ENCODE measurements around the gene CAV3.

The CAV3 gene

GRCh38 chr3:8777978-8778267 lies 44.3 kb downstream of the CAV3 start:
- TF ChIP-seq PAX5 (IDR thresholded peaks at IDR 0.05; ENCODE audit: insufficient read depth, low read length, severe bottlenecking) (no peak), POLR2AphosphoS5 (IDR thresholded peaks at IDR 0.05; ENCODE audit: low read depth, low read length) (no peak), TAF1 (IDR thresholded peaks at IDR 0.05; ENCODE audit: low read depth, low read length) (no peak), SPI1 (IDR thresholded peaks at IDR 0.05; ENCODE audit: low read depth, low read length) (no peak), POLR2A (IDR thresholded peaks at IDR 0.05; ENCODE audit: low read depth, low read length) (no peak), POU2F2 (IDR thresholded peaks at IDR 0.05; ENCODE audit: low read depth, low read length) (no peak)
- DNase-seq (ENCODE audit: insufficient read length, low spot score) (no peak), FAIRE-seq (peak; percentile 13)

GRCh38 chr3:8778475-8778874 lies 44.9 kb downstream of the CAV3 start:
- DNase-seq (ENCODE audit: insufficient read length, low spot score) (no peak), FAIRE-seq (no peak)
- TF ChIP-seq POLR2AphosphoS5 (IDR thresholded peaks at IDR 0.05; ENCODE audit: low read depth, low read length) = no peak
- no peak for TF ChIP-seq POU2F2 (IDR thresholded peaks at IDR 0.05; ENCODE audit: low read depth, low read length)
- no peak for TF ChIP-seq SPI1 (IDR thresholded peaks at IDR 0.05; ENCODE audit: low read depth, low read length)
- TF ChIP-seq PAX5 (IDR thresholded peaks at IDR 0.05; ENCODE audit: insufficient read depth, low read length, severe bottlenecking) = no peak
- TF ChIP-seq TAF1 (IDR thresholded peaks at IDR 0.05; ENCODE audit: low read depth, low read length) = no peak
- no peak for TF ChIP-seq POLR2A (IDR thresholded peaks at IDR 0.05; ENCODE audit: low read depth, low read length)

- TF ChIP-seq SPI1 (IDR thresholded peaks at IDR 0.05; ENCODE audit: low read depth, low read length) (peak; percentile 46), POU2F2 (IDR thresholded peaks at IDR 0.05; ENCODE audit: low read depth, low read length) (no peak), TAF1 (IDR thresholded peaks at IDR 0.05; ENCODE audit: low read depth, low read length) (no peak)
- DNase-seq (ENCODE audit: insufficient read length, low spot score) (no peak), FAIRE-seq (no peak)
Observed at GRCh38 chr3:8780279-8780678, 46.7 kb downstream of the CAV3 start.

- FAIRE-seq (no peak), DNase-seq (ENCODE audit: insufficient read length, low spot score) (no peak)
- TF ChIP-seq TAF1 (IDR thresholded peaks at IDR 0.05; ENCODE audit: low read depth, low read length) = no peak
- no peak for TF ChIP-seq SPI1 (IDR thresholded peaks at IDR 0.05; ENCODE audit: low read depth, low read length)
- no peak for TF ChIP-seq PAX5 (IDR thresholded peaks at IDR 0.05; ENCODE audit: insufficient read depth, low read length, severe bottlenecking)
- TF ChIP-seq POLR2AphosphoS5 (IDR thresholded peaks at IDR 0.05; ENCODE audit: low read depth, low read length) = no peak
- no peak for TF ChIP-seq POU2F2 (IDR thresholded peaks at IDR 0.05; ENCODE audit: low read depth, low read length)
- TF ChIP-seq POLR2A (IDR thresholded peaks at IDR 0.05; ENCODE audit: low read depth, low read length) = no peak
Observed at GRCh38 chr3:8784676-8785435, 51.3 kb downstream of the CAV3 start.

GRCh38 chr3:8790529-8790928 lies 56.9 kb downstream of the CAV3 start:
- no peak for DNase-seq (ENCODE audit: insufficient read length, low spot score)

GRCh38 chr3:8793242-8793641 lies 59.6 kb downstream of the CAV3 start:
- FAIRE-seq = no peak
- no peak for DNase-seq (ENCODE audit: insufficient read length, low spot score)
- TF ChIP-seq POLR2AphosphoS5 (IDR thresholded peaks at IDR 0.05; ENCODE audit: low read depth, low read length) (no peak), POU2F2 (IDR thresholded peaks at IDR 0.05; ENCODE audit: low read depth, low read length) (no peak), SPI1 (IDR thresholded peaks at IDR 0.05; ENCODE audit: low read depth, low read length) (no peak), POLR2A (IDR thresholded peaks at IDR 0.05; ENCODE audit: low read depth, low read length) (no peak), TAF1 (IDR thresholded peaks at IDR 0.05; ENCODE audit: low read depth, low read length) (no peak), PAX5 (IDR thresholded peaks at IDR 0.05; ENCODE audit: insufficient read depth, low read length, severe bottlenecking) (no peak)

More at GRCh38 chr3:8790529-8790928, 56.9 kb downstream of the CAV3 start:
- FAIRE-seq = no peak
- TF ChIP-seq POLR2A (IDR thresholded peaks at IDR 0.05; ENCODE audit: low read depth, low read length) (no peak), PAX5 (IDR thresholded peaks at IDR 0.05; ENCODE audit: insufficient read depth, low read length, severe bottlenecking) (no peak), POU2F2 (IDR thresholded peaks at IDR 0.05; ENCODE audit: low read depth, low read length) (no peak), POLR2AphosphoS5 (IDR thresholded peaks at IDR 0.05; ENCODE audit: low read depth, low read length) (no peak), TAF1 (IDR thresholded peaks at IDR 0.05; ENCODE audit: low read depth, low read length) (no peak), SPI1 (IDR thresholded peaks at IDR 0.05; ENCODE audit: low read depth, low read length) (no peak)

GRCh38 chr3:8794247-8794646 lies 60.6 kb downstream of the CAV3 start:
- FAIRE-seq = no peak
- TF ChIP-seq POLR2A (IDR thresholded peaks at IDR 0.05; ENCODE audit: low read depth, low read length) (no peak), PAX5 (IDR thresholded peaks at IDR 0.05; ENCODE audit: insufficient read depth, low read length, severe bottlenecking) (no peak), SPI1 (IDR thresholded peaks at IDR 0.05; ENCODE audit: low read depth, low read length) (no peak), POU2F2 (IDR thresholded peaks at IDR 0.05; ENCODE audit: low read depth, low read length) (no peak), TAF1 (IDR thresholded peaks at IDR 0.05; ENCODE audit: low read depth, low read length) (no peak), POLR2AphosphoS5 (IDR thresholded peaks at IDR 0.05; ENCODE audit: low read depth, low read length) (no peak)
- DNase-seq (ENCODE audit: insufficient read length, low spot score) = no peak
